IPS-15b (cell line): Measurements from ENCODE around the gene TIMD4.
A peak's percentile ranks its signal among the peaks of the same experiment; 100 is the strongest.

Experiments used
- H3K27me3 ChIP-seq: one replicate; pipeline ENCODE4 v1.6.1; 2013; ENCODE audit warnings: low read length; ENCODE audit not compliant: control insufficient read depth, insufficient read depth
- H3K36me3 ChIP-seq: one replicate; pipeline ENCODE4 v1.6.1; 2013; ENCODE audit warnings: low read length; ENCODE audit not compliant: control insufficient read depth, insufficient read depth
- H3K4me1 ChIP-seq: one replicate; pipeline ENCODE4 v1.6.1; 2013; ENCODE audit warnings: mild to moderate bottlenecking, low read length; ENCODE audit not compliant: control insufficient read depth, insufficient read depth
- H3K4me3 ChIP-seq: one replicate; pipeline ENCODE4 v1.5.1; 2013; ENCODE audit warnings: low read depth, low read length
- H3K9ac ChIP-seq: one replicate; pipeline ENCODE4 v1.6.1; 2013; ENCODE audit warnings: low read depth, mild to moderate bottlenecking, low read length
- H3K9me3 ChIP-seq: one replicate; pipeline ENCODE4 v1.6.1; 2013; ENCODE audit warnings: mild to moderate bottlenecking, low read length; ENCODE audit not compliant: control insufficient read depth, insufficient read depth

The TIMD4 gene

GRCh38 chr5:156920042-156920860 is 42.8 kb downstream of the TIMD4 start:
- Histone ChIP-seq H3K4me3 (no peak overlapping the region), H3K4me1 (peaks cover 5% of the 10 kb centered on the region), H3K9ac (no peak overlapping the region), H3K9me3 (no peaks in the 10 kb centered on the region), H3K27me3 (no peaks in the 10 kb centered on the region), H3K36me3 (no peaks in the 10 kb centered on the region)

GRCh38 chr5:156918311-156918845 is 44.6 kb downstream of the TIMD4 start:
- H3K4me3 ChIP-seq: no peak overlapping the region
- no peaks in the 10 kb centered on the region for H3K36me3 ChIP-seq
- H3K9me3 ChIP-seq: no peaks in the 10 kb centered on the region
- no peaks in the 10 kb centered on the region for H3K27me3 ChIP-seq
- peaks cover 18% of the 10 kb centered on the region for H3K4me1 ChIP-seq
- no peak overlapping the region for H3K9ac ChIP-seq

- Histone ChIP-seq H3K4me3 (no peak overlapping the region), H3K9ac (no peak overlapping the region), H3K9me3 (no peaks in the 10 kb centered on the region), H3K4me1 (peaks cover 26% of the 10 kb centered on the region), H3K27me3 (no peaks in the 10 kb centered on the region), H3K36me3 (no peaks in the 10 kb centered on the region)
Observed at GRCh38 chr5:156914371-156914737, 48.7 kb downstream of the TIMD4 start.

- H3K9ac ChIP-seq: peak overlapping the region; percentile 27
- peak overlapping the region; percentile 27 for H3K4me3 ChIP-seq
- no peaks in the 10 kb centered on the region for H3K27me3 ChIP-seq
- no peaks in the 10 kb centered on the region for H3K9me3 ChIP-seq
- peaks cover 25% of the 10 kb centered on the region for H3K4me1 ChIP-seq
- H3K36me3 ChIP-seq: no peaks in the 10 kb centered on the region
Observed at GRCh38 chr5:156913719-156914370, 49.2 kb downstream of the TIMD4 start.

- Histone ChIP-seq H3K4me1 (peaks cover 21% of the 10 kb centered on the region), H3K4me3 (peak overlapping the region; percentile 27), H3K36me3 (no peaks in the 10 kb centered on the region), H3K9me3 (no peaks in the 10 kb centered on the region), H3K9ac (peak overlapping the region; percentile 27), H3K27me3 (no peaks in the 10 kb centered on the region)
Observed at GRCh38 chr5:156913355-156913718, 49.7 kb downstream of the TIMD4 start.

GRCh38 chr5:156912869-156913268 is 50.2 kb downstream of the TIMD4 start:
- Histone ChIP-seq H3K36me3 (no peaks in the 10 kb centered on the region), H3K4me3 (no peak overlapping the region), H3K27me3 (no peaks in the 10 kb centered on the region), H3K4me1 (peaks cover 21% of the 10 kb centered on the region), H3K9me3 (no peaks in the 10 kb centered on the region), H3K9ac (no peak overlapping the region)

- no peaks in the 10 kb centered on the region for H3K9me3 ChIP-seq
- H3K4me1 ChIP-seq: peaks cover 12% of the 10 kb centered on the region
- no peaks in the 10 kb centered on the region for H3K27me3 ChIP-seq
- H3K4me3 ChIP-seq: no peak overlapping the region
- H3K36me3 ChIP-seq: no peaks in the 10 kb centered on the region
- no peak overlapping the region for H3K9ac ChIP-seq
Observed at GRCh38 chr5:156909180-156909579, 53.8 kb downstream of the TIMD4 start.

GRCh38 chr5:156907667-156908066 is 55.4 kb downstream of the TIMD4 start:
- Histone ChIP-seq H3K9ac (no peak overlapping the region), H3K4me3 (no peak overlapping the region), H3K36me3 (no peaks in the 10 kb centered on the region), H3K4me1 (peaks cover under 1% of the 10 kb centered on the region), H3K9me3 (no peaks in the 10 kb centered on the region), H3K27me3 (no peaks in the 10 kb centered on the region)

- Histone ChIP-seq H3K9ac (no peak overlapping the region), H3K4me3 (no peak overlapping the region), H3K36me3 (no peaks in the 10 kb centered on the region), H3K27me3 (no peaks in the 10 kb centered on the region), H3K4me1 (no peaks in the 10 kb centered on the region), H3K9me3 (no peaks in the 10 kb centered on the region)
Observed at GRCh38 chr5:156906807-156907206, 56.2 kb downstream of the TIMD4 start.

GRCh38 chr5:156896546-156896945 is 66.5 kb downstream of the TIMD4 start:
- Histone ChIP-seq H3K9me3 (no peaks in the 10 kb centered on the region), H3K27me3 (no peaks in the 10 kb centered on the region), H3K9ac (no peak overlapping the region), H3K36me3 (no peaks in the 10 kb centered on the region), H3K4me1 (no peaks in the 10 kb centered on the region), H3K4me3 (no peak overlapping the region)

GRCh38 chr5:156893517-156893916 is 69.5 kb downstream of the TIMD4 start:
- Histone ChIP-seq H3K27me3 (no peaks in the 10 kb centered on the region), H3K4me1 (no peaks in the 10 kb centered on the region), H3K4me3 (no peak overlapping the region), H3K9me3 (no peaks in the 10 kb centered on the region), H3K9ac (no peak overlapping the region), H3K36me3 (no peaks in the 10 kb centered on the region)

GRCh38 chr5:156892864-156893263 is 70.2 kb downstream of the TIMD4 start:
- no peaks in the 10 kb centered on the region for H3K36me3 ChIP-seq
- no peaks in the 10 kb centered on the region for H3K9me3 ChIP-seq
- H3K9ac ChIP-seq: no peak overlapping the region
- H3K4me3 ChIP-seq: no peak overlapping the region
- H3K4me1 ChIP-seq: no peaks in the 10 kb centered on the region
- no peaks in the 10 kb centered on the region for H3K27me3 ChIP-seq
